GM19025 (cell line): Measurements from ENCODE around the gene APOL4.
"Not testable (repeated sequence)": the region's sequence is repeated elsewhere in the genome, so short reads cannot be mapped to it uniquely, and the experiment has no call there.

Experiments
- ATAC-seq: cut with Tn5 transposase; IDR thresholded peaks from one replicate; pipeline ENCODE4 v1.9.1; 2021; ENCODE audit warnings: mild to moderate bottlenecking, low read depth, moderate library complexity; ENCODE audit not compliant: unreplicated experiment

APOL4 gene

DNA sequence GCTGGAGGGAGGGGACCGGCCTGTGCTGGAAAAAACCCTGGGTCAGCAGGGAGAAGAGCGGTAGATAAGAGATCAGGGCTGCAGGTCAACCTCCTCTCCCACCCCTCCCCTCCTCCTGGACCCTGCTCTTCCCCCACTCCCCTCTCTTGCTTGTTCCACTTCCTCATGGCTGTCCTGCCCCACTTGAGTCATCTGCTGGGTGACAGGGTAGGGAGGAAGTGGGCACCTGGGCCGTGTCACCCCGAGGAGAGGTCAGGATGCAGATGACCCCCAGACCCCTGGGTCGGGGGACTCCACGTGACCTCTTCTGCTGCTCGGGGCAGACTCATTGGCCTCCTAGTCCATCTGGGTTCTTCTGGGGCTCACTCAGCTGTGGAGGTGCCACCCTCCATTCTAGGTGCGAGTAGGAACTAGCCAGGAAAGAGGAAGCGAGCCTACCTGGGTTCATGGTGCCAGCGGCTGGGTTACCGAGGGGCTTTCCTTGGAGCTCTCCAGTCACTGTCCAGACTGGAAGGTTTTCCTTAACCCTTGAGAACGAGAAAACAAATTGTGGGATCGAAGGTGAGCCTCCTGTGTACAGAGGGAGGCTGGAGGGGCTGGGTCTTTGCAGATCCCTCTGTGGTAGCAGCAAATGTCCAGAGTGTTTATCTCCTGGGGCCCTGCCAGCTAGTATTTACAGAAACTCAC, 31.2 kb upstream of the APOL4 start:
- no peak for ATAC-seq

DNA sequence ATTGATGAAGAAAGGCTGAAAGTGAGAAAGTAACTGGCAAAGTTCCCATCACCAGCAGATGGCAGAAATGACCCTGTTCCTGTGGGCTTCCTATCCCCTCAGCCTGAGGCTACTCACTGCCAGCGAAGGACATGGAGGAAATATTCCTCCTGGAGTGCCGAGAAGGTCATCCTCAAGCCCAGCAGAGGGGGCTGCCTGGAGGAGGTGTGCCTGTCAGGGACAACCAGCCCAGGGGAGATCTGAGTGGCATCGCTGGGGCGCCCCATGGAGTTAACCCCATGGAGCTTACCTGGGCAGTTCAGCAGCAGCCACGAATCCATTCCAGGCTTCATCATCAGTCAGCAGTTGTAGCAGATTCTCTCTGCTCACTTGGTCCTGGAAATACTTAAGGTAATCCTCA, 29.4 kb upstream of the APOL4 start:
- ATAC-seq, result not testable (repeated sequence)

DNA sequence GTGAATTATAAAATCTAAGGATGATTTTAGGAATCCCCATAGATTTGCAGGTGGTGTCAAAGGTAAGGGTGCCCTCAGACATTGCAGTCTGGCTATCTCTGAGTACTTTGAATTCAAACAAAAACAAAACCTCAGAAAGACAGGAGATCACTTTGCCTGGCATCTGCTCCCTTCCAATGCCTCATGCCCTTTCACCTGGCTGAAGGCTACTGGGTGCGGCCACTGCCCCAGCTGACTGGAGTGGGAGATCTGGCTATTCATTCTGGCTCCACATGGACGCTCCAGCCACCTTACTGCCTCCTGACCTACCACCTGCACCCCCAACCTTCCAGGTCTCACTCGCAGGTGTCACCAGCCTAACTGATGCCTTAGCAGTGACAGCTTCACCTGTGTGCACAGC, 28.0 kb upstream of the APOL4 start:
- ATAC-seq, result not testable (repeated sequence)

DNA sequence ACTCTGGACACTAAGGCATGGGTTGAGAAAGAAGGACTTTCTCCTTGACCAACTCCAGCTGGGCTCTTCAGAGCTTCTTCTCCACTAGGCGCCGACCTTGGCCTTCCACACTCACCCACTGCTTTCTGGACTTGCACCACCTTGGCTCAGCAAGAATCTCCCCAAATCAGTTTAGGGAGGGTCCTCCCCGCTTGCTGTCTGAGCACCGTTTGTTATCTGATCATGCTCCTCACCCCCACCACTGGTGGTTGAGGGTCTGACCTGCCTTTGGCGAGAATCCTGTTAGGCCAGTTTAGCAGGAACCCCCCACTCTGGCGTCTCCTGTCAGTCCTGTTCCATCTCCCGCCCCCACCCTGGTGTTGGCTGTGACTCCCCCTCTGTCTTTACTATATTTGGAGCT, 27.3 kb upstream of the APOL4 start:
- no peak for ATAC-seq

DNA sequence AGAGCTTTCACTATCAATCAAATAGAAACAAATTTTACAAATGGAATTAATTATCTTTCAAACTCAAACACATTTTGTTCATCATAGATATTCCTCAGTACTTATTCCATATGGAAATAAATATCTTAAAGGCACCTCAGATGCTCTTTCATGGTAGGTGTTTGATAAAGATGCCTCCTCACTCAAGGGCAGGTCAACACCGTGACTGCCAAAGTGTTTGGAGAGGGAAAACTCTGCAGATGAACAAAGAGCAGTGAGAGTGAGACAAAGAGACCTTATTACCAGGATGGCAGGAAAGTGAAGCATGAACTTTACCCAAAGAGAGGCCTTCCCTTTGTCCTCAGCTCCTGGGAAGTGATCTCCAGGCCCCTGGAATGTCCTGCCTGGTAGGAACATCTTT, 26.8 kb upstream of the APOL4 start:
- not testable (repeated sequence) for ATAC-seq

DNA sequence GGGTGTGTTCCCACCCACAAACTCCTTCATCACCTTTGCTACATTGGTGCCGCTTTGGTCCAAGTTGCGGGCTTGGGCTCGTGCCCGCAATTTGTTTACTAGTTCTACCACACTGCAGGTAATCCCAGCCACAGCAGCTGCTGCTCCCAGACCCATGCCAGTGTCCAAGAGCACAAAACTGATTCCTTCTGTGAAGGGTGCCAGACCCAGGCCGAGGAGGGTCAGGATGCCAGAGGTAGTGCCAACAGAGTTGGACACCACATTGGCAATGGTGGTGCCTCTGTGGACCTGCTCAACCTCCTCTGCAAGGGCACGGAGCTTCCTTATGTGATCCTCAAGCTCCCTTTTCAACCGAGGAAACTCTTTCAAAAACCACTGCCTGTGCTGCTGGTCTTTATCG, 26.2 kb upstream of the APOL4 start:
- ATAC-seq, result no peak

DNA sequence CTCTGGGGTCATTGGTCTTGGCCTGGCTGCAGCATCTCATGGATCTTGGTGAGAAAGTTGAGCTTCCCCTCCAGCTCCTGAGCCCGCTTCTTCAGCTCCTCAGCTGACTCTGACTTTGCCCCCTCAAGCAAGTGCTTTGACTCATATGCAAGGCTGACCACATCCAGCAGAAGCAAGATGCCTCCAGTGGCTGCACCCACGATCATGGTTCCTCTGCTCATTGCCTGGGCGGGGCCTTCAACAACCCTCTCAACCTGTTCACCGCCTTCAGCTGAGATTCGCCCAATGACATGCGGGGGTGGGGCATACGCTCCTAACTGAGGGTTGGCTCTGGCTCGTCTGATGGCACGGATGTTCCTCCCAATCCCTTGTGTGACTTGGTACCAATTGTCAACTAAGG, 25.8 kb upstream of the APOL4 start:
- ATAC-seq, result no peak

DNA sequence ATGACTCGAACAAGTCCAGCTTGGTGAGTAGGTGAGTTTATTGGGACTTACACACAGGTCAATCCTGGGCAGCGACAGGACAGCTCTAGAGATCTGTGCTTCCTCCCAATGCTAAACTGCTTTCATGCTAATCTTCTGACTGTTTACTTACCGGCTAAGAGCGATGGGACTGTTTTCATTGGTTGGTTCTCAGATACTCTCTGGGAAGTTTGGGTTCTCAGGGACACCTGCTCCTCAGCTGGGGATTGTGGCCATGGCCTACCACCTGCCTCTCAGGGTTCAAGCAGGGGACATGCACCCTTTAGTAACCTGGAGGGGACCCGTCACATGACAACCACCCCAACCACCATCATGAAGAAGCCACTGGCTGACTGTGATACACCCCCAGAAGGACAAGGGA, 24.6 kb upstream of the APOL4 start:
- ATAC-seq, result no peak

DNA sequence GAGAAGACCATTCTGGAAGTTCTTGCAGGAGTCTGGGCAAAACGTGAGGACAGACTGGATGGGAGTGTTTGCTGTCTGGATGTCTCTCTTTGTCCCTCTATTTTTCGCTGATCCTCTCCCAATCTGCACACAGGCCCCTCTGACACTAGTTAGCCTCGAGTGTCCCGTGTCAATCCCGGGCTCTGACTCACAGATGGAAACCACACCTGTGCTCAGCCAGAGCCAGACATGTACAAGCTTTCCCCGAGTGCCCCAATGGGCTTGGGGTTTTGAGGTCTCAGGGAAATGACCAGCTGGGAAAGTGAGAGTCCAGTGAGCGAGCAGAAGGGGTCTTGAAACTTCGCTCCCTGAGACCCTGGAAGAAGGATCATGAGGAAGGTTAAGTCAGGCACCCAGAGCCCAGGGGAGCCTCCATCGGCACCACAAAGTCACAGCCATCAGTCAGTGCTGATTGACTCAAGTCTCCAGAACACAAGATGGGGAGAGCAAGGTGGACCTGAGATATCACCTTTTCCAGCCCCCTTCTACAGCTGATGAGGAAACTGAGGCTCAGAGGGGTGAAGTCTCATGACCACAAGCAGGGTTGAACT, 23.8 kb upstream of the APOL4 start:
- no peak for ATAC-seq

DNA sequence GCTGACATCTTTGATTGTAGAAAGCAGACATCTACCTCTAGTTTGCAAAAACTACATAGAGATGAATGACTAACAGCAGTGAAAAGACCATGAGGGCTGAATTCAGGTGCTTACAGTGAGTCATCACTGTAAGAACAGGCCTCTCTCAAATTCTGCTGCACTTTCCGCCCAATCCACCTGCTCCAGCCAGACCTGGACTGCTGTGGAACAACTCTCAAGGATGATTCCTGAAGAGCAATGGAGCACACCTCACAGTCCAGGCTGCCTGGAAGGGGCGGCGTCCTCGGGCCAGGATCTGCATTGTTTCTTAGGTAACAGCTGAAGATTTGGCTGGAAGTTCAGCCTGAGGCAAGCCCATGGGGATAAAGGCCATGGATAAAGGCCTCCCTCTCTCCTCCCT, 22.6 kb upstream of the APOL4 start:
- no peak for ATAC-seq

DNA sequence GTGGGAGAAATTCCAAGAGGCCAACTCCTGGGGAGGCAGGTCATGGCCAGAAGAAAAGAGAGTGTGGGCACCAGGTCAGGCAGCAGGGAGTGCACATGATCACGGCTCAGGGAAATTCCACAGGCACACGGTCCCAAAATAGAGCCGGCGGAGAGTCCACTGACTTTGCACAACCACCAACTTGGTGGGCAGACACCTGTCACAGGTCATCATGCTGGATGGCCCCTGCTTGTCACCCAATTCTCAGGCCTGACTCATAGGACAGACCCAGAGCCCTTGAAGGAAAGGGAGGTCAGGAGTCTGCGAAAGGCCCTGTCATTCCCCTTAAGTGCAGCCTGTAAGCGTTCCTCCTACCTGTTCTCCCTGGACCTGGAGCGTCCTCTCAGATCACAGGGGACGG, 21.9 kb upstream of the APOL4 start:
- no peak for ATAC-seq

DNA sequence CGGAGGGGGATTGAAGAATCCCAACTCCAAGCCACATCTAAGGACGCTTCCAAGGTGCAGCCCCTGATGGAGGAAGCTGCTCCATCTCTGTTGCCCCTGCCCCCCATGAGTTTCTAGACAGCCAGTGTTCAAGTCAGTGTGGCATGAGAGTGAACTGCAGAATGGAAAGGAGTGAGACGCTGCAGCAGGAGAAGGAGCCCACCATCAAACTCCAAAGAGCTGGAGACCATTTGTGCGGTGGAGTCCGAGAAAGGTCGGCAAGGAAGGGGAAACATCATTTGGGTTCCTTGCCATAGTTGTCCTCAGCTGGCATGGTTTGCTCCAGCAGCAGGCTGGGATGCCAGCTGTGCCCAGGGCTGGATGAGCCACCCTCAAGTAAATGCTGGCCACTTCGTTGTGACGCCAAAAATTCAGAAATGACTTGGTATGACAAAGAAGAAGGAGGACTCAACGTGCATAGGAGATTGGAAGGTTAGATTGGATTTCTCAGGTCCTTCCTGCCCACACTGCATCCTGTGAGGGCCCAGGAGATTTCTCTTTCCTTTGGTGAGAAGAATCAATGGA, 21.4 kb upstream of the APOL4 start:
- no peak for ATAC-seq

DNA sequence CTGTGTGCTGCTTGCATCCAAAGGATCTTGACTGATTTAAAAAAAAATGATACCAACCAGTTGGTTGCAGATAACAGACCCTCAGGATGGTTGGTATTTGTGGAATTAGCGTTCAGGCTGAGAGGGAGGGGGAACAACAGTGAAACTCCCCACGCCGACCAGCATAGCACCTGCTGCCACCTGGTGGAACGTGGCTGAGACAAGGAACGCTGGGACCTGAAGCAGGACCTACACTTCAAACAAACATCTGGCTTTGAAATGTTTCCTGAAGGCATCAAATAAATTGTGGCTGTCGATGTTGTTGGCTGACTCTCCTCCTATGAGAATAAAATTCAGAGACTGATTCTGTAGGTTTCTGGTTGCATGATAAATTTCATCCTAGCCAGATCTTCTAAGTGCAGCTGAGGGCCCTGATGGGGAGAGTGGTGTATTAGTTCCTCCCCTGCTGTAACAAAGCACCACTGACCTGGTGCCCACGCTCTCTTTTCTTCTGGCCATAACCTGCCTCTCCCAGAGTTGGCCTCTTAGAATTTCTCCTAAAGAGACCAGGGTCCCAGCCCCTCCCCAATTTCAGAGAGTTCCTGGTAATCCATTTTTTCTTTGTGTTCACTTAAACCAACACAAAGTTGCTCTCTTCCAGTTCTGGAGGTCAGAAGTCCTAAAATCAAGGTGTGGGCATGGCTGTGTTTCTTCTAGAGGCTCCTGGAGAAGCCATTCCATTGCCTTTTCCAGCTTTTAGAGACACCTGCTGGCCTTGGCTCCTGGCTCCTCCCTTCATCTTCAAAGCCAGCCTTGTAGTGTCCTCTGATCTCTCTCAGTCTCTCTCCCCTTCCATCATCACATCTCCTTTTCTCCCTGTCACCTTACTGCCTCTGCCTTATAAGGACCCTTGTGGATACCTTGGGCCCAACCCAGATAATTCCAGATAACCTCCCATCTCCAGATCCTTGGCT, 20.5 kb upstream of the APOL4 start:
- ATAC-seq, result no peak

DNA sequence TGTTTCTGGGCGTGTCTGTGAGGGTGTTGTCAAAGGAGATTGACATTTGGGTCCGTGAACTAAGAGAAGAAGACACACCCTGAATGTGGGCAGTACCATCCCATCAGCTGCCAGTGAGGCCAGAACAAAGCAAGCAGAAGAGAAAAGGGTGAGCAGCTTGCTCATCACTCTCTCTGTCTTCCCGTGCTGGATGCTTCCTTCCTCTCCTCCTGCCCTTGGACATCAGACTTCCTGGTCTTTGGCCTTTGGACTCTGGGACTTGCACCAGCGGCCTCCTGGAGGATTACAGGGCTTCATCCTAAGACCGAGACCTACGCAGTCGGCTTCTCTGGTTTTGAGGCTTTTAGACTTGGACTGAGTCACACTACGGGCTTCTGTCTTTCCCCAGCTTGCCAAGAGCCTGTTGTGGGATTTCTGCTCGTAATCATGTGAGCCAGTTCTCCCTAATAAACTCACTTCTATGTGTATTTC, 18.9 kb upstream of the APOL4 start:
- no peak for ATAC-seq

DNA sequence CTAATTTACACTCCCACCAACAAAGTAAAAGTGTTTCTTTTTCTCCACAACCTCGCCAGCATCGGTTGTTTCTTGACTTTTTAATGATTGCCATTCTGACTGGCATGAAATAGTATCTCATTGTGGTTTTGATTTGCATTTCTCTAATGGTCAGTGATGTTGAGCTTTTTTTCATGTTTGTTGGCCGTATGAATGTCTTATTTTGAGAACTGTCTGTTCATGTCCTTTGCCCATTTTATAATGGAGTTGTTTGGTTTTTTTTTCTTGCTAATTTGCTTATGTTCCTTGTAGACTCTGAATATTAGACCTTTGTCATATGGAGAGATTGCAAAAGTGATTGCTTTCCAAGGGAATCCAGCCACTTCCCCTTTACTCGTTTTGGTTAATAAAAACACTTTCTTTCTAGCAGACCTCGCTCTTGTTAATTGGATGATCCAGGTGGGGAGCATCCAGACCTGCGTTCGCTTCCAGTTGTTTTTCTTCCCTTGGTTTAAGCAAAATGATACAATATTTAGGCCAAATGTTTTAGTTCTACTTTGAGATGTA, 17.1 kb upstream of the APOL4 start:
- no peak for ATAC-seq

DNA sequence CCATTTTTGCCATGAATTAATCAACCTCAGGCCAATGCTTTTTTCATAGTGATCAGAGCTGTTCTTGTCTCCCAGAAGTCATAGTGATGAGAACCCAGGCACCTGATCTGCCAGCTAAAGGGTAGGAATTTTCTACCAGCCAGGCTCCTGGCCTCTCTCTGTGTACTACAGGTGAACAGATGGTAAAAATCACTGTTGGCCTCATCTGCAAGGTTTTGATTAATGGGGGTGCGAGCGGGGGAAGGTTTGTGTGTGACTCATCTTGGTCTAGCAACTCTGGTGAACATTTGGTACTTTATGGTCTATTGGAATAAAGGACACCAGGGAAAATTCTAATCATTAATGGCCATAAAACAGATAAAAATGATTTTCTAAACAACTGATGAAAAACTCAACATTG, 14.4 kb upstream of the APOL4 start:
- no peak for ATAC-seq

DNA sequence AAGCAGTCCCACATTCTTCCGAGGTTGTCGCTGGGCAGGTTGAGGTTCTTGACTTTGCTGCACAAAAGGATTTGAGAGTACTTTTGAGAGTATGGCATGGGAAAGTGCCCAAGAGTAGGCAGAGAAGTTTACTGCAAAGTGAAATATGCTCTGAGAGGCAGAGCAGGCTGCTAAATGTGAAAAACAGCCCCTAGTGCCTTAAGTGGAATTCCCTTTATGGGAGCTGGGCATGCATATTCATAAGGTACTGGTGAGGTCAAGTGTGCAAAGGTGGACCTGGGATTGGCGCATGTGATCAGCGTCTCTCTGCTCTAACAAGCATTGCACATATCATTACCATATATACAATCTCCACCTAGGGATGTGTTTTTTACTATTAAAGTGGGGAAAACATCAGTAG, 12.0 kb upstream of the APOL4 start:
- no peak for ATAC-seq

DNA sequence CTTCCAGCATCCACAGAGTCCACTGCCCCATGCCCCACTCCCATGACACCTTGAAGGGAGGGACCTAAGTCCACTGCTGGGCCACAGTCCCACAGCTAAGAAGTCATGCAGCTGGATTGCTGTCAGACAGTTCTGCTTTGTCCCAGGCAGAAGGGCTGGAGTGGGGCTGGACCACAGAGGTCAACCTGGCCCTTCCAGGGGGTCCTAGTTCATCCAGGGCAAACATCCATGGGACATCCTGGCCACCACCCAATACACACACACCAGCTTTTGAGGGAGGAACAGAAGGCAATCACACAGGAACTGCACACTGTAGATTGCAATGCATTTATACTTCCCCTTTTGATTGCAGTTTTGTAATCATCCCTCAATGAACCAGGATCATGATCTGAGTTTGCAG, 11.3 kb upstream of the APOL4 start:
- no peak for ATAC-seq

DNA sequence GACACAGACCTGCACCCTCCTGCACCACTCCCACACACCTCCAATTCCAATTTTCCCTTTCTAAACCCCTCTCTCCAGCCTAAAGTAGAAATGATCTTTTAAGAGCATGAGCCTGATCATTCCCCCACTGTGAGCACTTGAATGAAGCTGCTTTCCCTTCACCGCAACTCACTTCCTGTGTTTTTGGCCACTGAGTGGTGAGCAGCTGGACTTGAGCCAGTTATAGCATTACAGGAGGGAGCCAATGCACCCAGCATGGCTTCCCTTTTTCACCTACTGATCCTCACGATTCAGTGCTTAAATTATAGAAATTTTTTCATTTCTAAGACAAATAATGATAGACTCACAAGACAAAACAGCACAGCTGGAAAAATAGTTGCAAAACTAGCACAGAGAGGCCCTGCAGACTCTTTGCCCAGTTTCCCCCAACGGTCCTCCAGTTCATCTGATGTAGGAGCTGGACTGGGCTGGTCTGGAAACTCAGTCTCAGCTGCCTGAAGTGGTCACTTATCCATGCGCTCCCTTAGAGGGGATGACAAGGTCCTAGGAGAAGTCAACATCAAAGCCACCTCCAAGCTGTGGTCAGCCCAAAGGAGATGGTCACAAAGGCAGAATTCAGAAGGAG, 9.7 kb upstream of the APOL4 start:
- ATAC-seq, result no peak

DNA sequence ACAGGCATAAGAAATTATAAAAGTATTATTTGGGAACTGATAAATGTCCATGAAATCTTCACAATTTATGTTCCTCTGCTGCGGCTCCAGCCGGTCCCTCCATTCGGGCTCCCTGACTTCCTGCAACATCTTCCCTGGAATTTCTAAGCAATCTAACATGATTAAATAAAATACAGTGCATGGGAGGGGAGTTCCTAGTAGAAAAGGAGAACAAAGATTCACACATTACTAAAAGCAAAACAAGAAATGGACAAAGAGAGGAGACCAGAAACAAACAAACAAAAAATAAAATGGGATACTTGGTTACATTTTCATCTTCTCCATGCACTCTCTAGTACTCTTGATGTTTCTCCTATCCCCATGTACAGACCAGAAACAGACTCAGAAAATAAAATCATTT, 8.6 kb upstream of the APOL4 start:
- ATAC-seq, result no peak
